Spinal cord (tissue), 10 donors: Measurements from ENCODE around the gene SLC30A5. TPM values are rescaled to one million over a fixed set of nuclear protein-coding genes. Genes with fewer than 3 reads are reported as not detected.
A peak's percentile ranks its signal among the peaks of the same experiment; 100 is the strongest.
"Not testable (repeated sequence)": the region's sequence is repeated elsewhere in the genome, so short reads cannot be mapped to it uniquely, and the experiment has no call there.

Experiments used
- DNase-seq, 6 donors: peaks; one replicate each; pipeline versions ENCODE4 v3.0.0 to v3.0.0-alpha.2; 2013 to 2015; ENCODE audit warnings: low spot score in 6 of 6, low read depth in 4 of 6
- H3K27ac ChIP-seq: one replicate; pipeline ENCODE4 v1.5.1; 2013; ENCODE audit warnings: low read depth, low read length, control low read depth
- H3K27me3 ChIP-seq: one replicate; pipeline ENCODE4 v1.6.1; 2013; ENCODE audit warnings: low read length; ENCODE audit not compliant: control insufficient read depth, insufficient read depth
- H3K36me3 ChIP-seq: one replicate; pipeline ENCODE4 v1.6.1; 2013; ENCODE audit warnings: low read length; ENCODE audit not compliant: control insufficient read depth, insufficient read depth
- H3K4me1 ChIP-seq: one replicate; pipeline ENCODE4 v1.6.1; 2013; ENCODE audit warnings: low read length; ENCODE audit not compliant: control insufficient read depth, insufficient read depth
- H3K4me3 ChIP-seq: one replicate; pipeline ENCODE4 v1.5.1; 2013; ENCODE audit warnings: low read depth, low read length, control low read depth
- H3K9me3 ChIP-seq: one replicate; pipeline ENCODE4 v1.6.1; 2013; ENCODE audit warnings: low read length; ENCODE audit not compliant: control insufficient read depth, insufficient read depth
- WGBS: methylation state at CpG from one replicate; pipeline ENCODE4 v1.1.5; 2013; ENCODE audit warnings: missing lambda C conversion rate; ENCODE audit not compliant: insufficient coverage; 5-methylcytosine and 5-hydroxymethylcytosine counted together
- polyA plus RNA-seq, 2 donors: library from polyadenylated mRNA; unstranded; fragments of 120-200 nt; gene quantifications; one replicate each; pipeline ENCODE4 v1.2.1, GENCODE V29; 2013; ENCODE audit not compliant: insufficient read length in 2 of 2
- total RNA-seq, 2 donors: library from RNA; depleted of rRNA in 1 of 2; stranded (reverse); fragments of 120-200 nt in 1 of 2; fragments of >200 nt in 1 of 2; gene quantifications; one replicate each; pipeline versions ENCODE4 v1.2.3 to v1.2.4, GENCODE V29; 2013 to 2014
- donor health status: healthy.

SLC30A5 gene
- total and polyA plus RNA-seq, 4 donors = 51.6 to 68.9 (median 58.5) TPM

- H3K4me1 ChIP-seq = peaks cover 16% of the 10 kb centered on the region
- H3K36me3 ChIP-seq = peaks cover 17% of the 10 kb centered on the region
- no peaks in the 10 kb centered on the region for H3K27me3 ChIP-seq
- no peak overlapping the region for H3K4me3 ChIP-seq
- WGBS = 90% methylated on average over 2 of the region's 6 CpGs
- no peaks in the 10 kb centered on the region for H3K9me3 ChIP-seq
- H3K27ac ChIP-seq = no peak overlapping the region
- peak in 1 of 6 donors; percentile 5 for DNase-seq
Measured at GRCh38 chr5:69092969-69093368, 845 bp upstream of the SLC30A5 start.

- WGBS = no CpG with 5 or more reads among the region's 3 CpGs
Measured at GRCh38 chr5:69099302-69099701, 5.5 kb downstream of the SLC30A5 start.

GRCh38 chr5:69103521-69103920, 9.7 kb downstream of the SLC30A5 start:
- WGBS = no CpG with 5 or more reads among the region's 3 CpGs
- DNase-seq = no peak
- Histone ChIP-seq H3K27me3 (no peaks in the 10 kb centered on the region), H3K4me3 (no peak overlapping the region), H3K4me1 (no peaks in the 10 kb centered on the region), H3K27ac (no peak overlapping the region), H3K36me3 (peaks cover 38% of the 10 kb centered on the region), H3K9me3 (no peaks in the 10 kb centered on the region)

More at GRCh38 chr5:69099302-69099701, 5.5 kb downstream of the SLC30A5 start:
- H3K27me3 ChIP-seq = no peaks in the 10 kb centered on the region
- no peak overlapping the region for H3K4me3 ChIP-seq
- H3K9me3 ChIP-seq = no peaks in the 10 kb centered on the region
- no peak for DNase-seq
- H3K4me1 ChIP-seq = peaks cover 11% of the 10 kb centered on the region
- no peak overlapping the region for H3K27ac ChIP-seq
- H3K36me3 ChIP-seq = peaks cover 33% of the 10 kb centered on the region

GRCh38 chr5:69105996-69106906, 12.4 kb downstream of the SLC30A5 start:
- no peak overlapping the region for H3K27ac ChIP-seq
- no peaks in the 10 kb centered on the region for H3K27me3 ChIP-seq
- DNase-seq = no peak
- WGBS = no CpG with 5 or more reads among the region's 4 CpGs
- no peaks in the 10 kb centered on the region for H3K9me3 ChIP-seq
- no peak overlapping the region for H3K4me3 ChIP-seq
- H3K4me1 ChIP-seq = no peaks in the 10 kb centered on the region
- H3K36me3 ChIP-seq = peaks cover 34% of the 10 kb centered on the region

DNA sequence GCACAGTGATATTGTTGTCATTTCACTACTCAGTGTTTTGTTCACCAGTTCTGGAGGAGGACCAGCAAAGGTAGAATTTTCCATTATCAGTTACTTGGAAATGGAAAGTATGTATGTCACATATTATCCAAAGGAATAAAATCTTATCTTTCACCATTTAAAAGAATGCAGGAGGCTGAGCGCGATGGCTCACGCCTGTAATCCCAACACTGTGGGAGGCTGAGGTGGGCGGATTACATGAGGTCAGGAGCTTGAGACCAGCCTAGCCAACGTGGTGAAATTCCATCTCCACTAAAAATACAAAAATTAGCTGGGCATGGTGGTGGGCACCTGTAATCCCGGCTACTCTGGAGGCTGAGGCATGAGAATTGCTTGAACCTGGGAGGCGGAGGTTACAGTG, 14.6 kb downstream of the SLC30A5 start:
- H3K4me1 ChIP-seq, H3K4me3 ChIP-seq, H3K27ac ChIP-seq, DNase-seq, H3K9me3 ChIP-seq, H3K27me3 ChIP-seq: not testable (repeated sequence)
- 80% methylated on average over 1 of the region's 7 CpGs for WGBS
- H3K36me3 ChIP-seq = peaks cover 33% of the 10 kb centered on the region

DNA sequence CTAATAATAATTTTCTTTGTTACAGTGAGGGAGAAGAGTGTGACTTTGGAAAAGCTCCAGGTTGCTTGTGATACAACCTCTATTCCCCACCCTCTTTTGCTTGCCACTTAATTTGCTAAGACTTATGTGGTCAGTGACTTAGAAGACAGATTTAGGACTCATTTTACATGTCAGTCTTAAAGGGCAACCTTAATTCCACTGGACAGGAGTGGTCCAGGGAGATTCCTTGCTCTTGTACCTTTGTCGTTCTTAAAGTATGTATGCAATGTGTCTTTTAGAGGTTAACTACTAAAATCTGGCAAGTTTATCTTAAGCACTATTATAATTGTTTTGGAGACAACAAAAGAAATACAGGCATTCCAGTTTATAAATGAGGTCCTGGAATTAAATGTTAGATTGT, 20.0 kb downstream of the SLC30A5 start:
- WGBS = no CpG with 5 or more reads among the region's 1 CpG
- Histone ChIP-seq H3K4me1 (no peaks in the 10 kb centered on the region), H3K36me3 (peaks cover 21% of the 10 kb centered on the region), H3K27ac (no peak overlapping the region), H3K9me3 (no peaks in the 10 kb centered on the region), H3K4me3 (no peak overlapping the region), H3K27me3 (no peaks in the 10 kb centered on the region)
- DNase-seq = no peak

DNA sequence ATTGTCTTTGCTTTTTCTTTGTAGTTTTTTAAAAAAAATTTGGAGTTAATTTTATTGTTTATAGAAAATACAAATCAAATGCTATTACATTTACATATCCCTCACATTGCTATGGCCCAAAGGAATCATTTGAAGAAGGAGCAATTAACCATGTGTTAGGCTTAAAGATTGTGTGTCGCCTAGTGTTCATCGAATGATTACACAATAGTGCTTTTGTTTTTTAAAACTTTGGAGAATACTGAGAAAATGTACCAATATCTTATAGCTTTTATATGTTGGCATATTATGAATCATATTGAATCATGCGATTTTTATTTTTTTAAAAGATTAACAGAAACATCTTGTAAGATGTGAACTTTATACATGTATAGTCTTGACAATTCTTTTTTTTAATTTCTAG, 21.7 kb downstream of the SLC30A5 start:
- peaks cover 23% of the 10 kb centered on the region for H3K36me3 ChIP-seq
- no peaks in the 10 kb centered on the region for H3K27me3 ChIP-seq
- no peak overlapping the region for H3K4me3 ChIP-seq
- no CpG with 5 or more reads among the region's 3 CpGs for WGBS
- no peaks in the 10 kb centered on the region for H3K4me1 ChIP-seq
- no peak overlapping the region for H3K27ac ChIP-seq
- H3K9me3 ChIP-seq = no peaks in the 10 kb centered on the region
- peak in 1 of 6 donors; percentile 7 for DNase-seq

DNA sequence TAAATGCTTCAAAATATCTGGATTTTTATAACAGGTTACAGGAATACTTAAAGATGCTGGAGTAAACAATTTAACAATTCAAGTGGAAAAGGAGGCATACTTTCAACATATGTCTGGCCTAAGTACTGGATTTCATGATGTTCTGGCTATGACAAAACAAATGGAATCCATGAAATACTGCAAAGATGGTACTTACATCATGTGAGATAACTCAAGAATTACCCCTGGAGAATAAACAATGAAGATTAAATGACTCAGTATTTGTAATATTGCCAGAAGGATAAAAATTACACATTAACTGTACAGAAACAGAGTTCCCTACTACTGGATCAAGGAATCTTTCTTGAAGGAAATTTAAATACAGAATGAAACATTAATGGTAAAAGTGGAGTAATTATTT, 35.6 kb downstream of the SLC30A5 start:
- H3K9me3 ChIP-seq = no peaks in the 10 kb centered on the region
- H3K27ac ChIP-seq = no peak overlapping the region
- no peak for DNase-seq
- H3K36me3 ChIP-seq = peaks cover 46% of the 10 kb centered on the region
- H3K4me1 ChIP-seq = no peaks in the 10 kb centered on the region
- no peaks in the 10 kb centered on the region for H3K27me3 ChIP-seq
- H3K4me3 ChIP-seq = no peak overlapping the region

- no peaks in the 10 kb centered on the region for H3K27me3 ChIP-seq
- H3K27ac ChIP-seq = no peak overlapping the region
- H3K9me3 ChIP-seq = no peaks in the 10 kb centered on the region
- H3K4me3 ChIP-seq = no peak overlapping the region
- H3K36me3 ChIP-seq = peaks cover 38% of the 10 kb centered on the region
- DNase-seq = no peak
- no peaks in the 10 kb centered on the region for H3K4me1 ChIP-seq
- WGBS = no CpG with 5 or more reads among the region's 2 CpGs
Measured at GRCh38 chr5:69130241-69130640, 36.4 kb downstream of the SLC30A5 start.

GRCh38 chr5:69131304-69131703, 37.5 kb downstream of the SLC30A5 start:
- Histone ChIP-seq H3K27me3 (no peaks in the 10 kb centered on the region), H3K4me1 (no peaks in the 10 kb centered on the region), H3K27ac (no peak overlapping the region), H3K36me3 (peaks cover 29% of the 10 kb centered on the region), H3K4me3 (no peak overlapping the region), H3K9me3 (no peaks in the 10 kb centered on the region)
- no peak for DNase-seq
